Prostate gland (tissue), 2 donors: Measurements from ENCODE around the gene GRAMD4. TPM values are rescaled to one million over a fixed set of nuclear protein-coding genes. Genes with fewer than 3 reads are reported as not detected.

Source experiments
- DNase-seq: peaks from one replicate; pipeline ENCODE4 v3.0.0-alpha.2; 2019; ENCODE audit warnings: low spot score
- H3K27ac ChIP-seq, 2 donors: fragments of 200-600 bp; sonication (generic); 2 replicates each; pipeline ENCODE4 v1.5.1; 2017 to 2019
- H3K27me3 ChIP-seq: fragments of 200-600 bp; sonication (generic); replicated peaks from 2 replicates; pipeline ENCODE4 v1.5.1; 2019; ENCODE audit not compliant: insufficient read depth
- H3K36me3 ChIP-seq, 2 donors: fragments of 200-600 bp; sonication (generic); 1 replicate in 1 of 2; 2 replicates in 1 of 2; pipeline versions ENCODE4 v1.5.1 to v1.8.1; 2017 to 2019
- H3K4me1 ChIP-seq: fragments of 200-600 bp; sonication (generic); replicated peaks from 2 replicates; pipeline ENCODE4 v1.5.1; 2019
- H3K4me3 ChIP-seq, 2 donors: fragments of 200-600 bp; sonication (generic); 2 replicates each; pipeline ENCODE4 v1.5.1; 2017 to 2019
- H3K9me3 ChIP-seq: fragments of 200-600 bp; sonication (generic); 2 replicates; pipeline ENCODE4 v1.5.1; 2017
- CTCF ChIP-seq, 4 experiments: fragments of 200-600 bp in 2 of 4; fragments of 450-650 bp in 2 of 4; sonication (generic) in 2 of 4; IDR thresholded peaks; 1 replicate in 3 of 4; 2 replicates in 1 of 4; pipeline ENCODE4 v1.5.1; 2016 to 2019; ENCODE audit warnings: antibody characterized with exemption in 4 of 4, mild to moderate bottlenecking in 2 of 4, moderate library complexity in 2 of 4
- POLR2A ChIP-seq: fragments of 450-650 bp; IDR thresholded peaks from one replicate; pipeline ENCODE4 v1.6.1; 2016; ENCODE audit warnings: antibody characterized with exemption, mild to moderate bottlenecking
- POLR2AphosphoS5 ChIP-seq: sonication (generic); formaldehyde crosslinking; IDR thresholded peaks from one replicate; pipeline ENCODE4 v1.6.1; 2017; ENCODE audit warnings: antibody characterized with exemption
- WGBS: methylation state at CpG from one replicate; pipeline ENCODE4 v1.1.5; 2018; 5-methylcytosine and 5-hydroxymethylcytosine counted together
- intact Hi-C: fragments of 100-400 bp; cut with DNase I; formaldehyde crosslinking; loops from one replicate; pipeline ENCODE4 v1.14.2; 2022
- total RNA-seq, 2 donors: library from RNA; depleted of rRNA; stranded (reverse); fragments of >200 nt; gene quantifications; one replicate each; pipeline ENCODE4 v1.1.0, GENCODE V29; 2016

Gene GRAMD4
- total RNA-seq, 2 donors from 2014 or later = 12.1 to 20.2 TPM

- H3K36me3 ChIP-seq = no peaks in the 10 kb centered on the region
- no peak for DNase-seq
- TF ChIP-seq POLR2A = no peak
- TF ChIP-seq POLR2AphosphoS5 = no peak
- no peak for TF ChIP-seq CTCF (IDR thresholded peaks at IDR 0.05)
- intact Hi-C loops = no loop called here
- no peak overlapping the region for H3K27ac ChIP-seq
- WGBS = 92% methylated on average over 11 of the region's 11 CpGs
- no peaks in the 10 kb centered on the region for H3K4me1 ChIP-seq
- no peaks in the 10 kb centered on the region for H3K27me3 ChIP-seq
- no peak overlapping the region for H3K4me3 ChIP-seq
- H3K9me3 ChIP-seq = no peaks in the 10 kb centered on the region
Observed at GRCh38 chr22:46719921-46720320, 99.7 kb downstream of the GRAMD4 start.

GRCh38 chr22:46721501-46722085, 101.4 kb downstream of the GRAMD4 start:
- peak; percentile 31 for DNase-seq
- Histone ChIP-seq H3K27ac (no peak overlapping the region), H3K36me3 (no peaks in the 10 kb centered on the region), H3K4me1 (no peaks in the 10 kb centered on the region), H3K27me3 (no peaks in the 10 kb centered on the region), H3K4me3 (no peak overlapping the region), H3K9me3 (no peaks in the 10 kb centered on the region)
- TF ChIP-seq CTCF (IDR thresholded peaks at IDR 0.05) (no peak), POLR2AphosphoS5 (peak; percentile 19)
- intact Hi-C loops = no loop called here
- WGBS = 53% methylated on average over 16 of the region's 16 CpGs

GRCh38 chr22:46723882-46724281, 103.7 kb downstream of the GRAMD4 start:
- intact Hi-C loops = no loop called here
- WGBS = 92% methylated on average over 9 of the region's 9 CpGs

DNA sequence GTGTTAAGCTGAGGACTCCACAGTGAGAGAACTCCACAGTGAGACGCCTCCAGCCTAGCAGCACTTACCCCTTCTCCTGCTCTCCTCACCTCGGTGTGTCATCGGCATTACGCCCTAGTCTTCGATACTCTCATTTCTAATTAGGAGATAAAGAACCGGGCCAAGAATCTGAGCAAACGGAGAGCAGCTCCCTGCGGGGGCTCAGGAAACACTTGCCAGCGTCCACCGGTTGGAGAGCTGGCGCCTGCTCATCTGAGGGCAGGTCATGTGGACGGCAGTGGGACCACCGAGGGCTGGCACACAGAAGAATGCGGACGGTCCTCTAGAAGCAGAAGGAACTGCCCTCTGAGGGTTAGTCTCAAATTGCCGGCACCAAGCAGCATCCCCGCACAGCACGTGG, 104.9 kb downstream of the GRAMD4 start:
- no peaks in the 10 kb centered on the region for H3K9me3 ChIP-seq
- WGBS = 87% methylated on average over 18 of the region's 18 CpGs
- H3K36me3 ChIP-seq = no peaks in the 10 kb centered on the region
- no peaks in the 10 kb centered on the region for H3K4me1 ChIP-seq
- no peak overlapping the region for H3K27ac ChIP-seq
- no peaks in the 10 kb centered on the region for H3K27me3 ChIP-seq
- no peak for DNase-seq
- no peak for TF ChIP-seq CTCF (IDR thresholded peaks at IDR 0.05)
- no peak for TF ChIP-seq POLR2A
- no peak for TF ChIP-seq POLR2AphosphoS5
- no peak overlapping the region for H3K4me3 ChIP-seq
- intact Hi-C loops = no loop called here

More at GRCh38 chr22:46723882-46724281, 103.7 kb downstream of the GRAMD4 start:
- Histone ChIP-seq H3K4me1 (no peaks in the 10 kb centered on the region), H3K36me3 (no peaks in the 10 kb centered on the region), H3K4me3 (no peak overlapping the region), H3K27me3 (no peaks in the 10 kb centered on the region), H3K9me3 (no peaks in the 10 kb centered on the region), H3K27ac (no peak overlapping the region)
- TF ChIP-seq POLR2A (no peak), CTCF (IDR thresholded peaks at IDR 0.05) (no peak), POLR2AphosphoS5 (no peak)
- DNase-seq = no peak
